ENCODE measurements around the gene RAI14.

GRCh38 chr5:34748431-34748830 lies 92.3 kb downstream of the RAI14 start:
- TF ChIP-seq, protein P1, sequence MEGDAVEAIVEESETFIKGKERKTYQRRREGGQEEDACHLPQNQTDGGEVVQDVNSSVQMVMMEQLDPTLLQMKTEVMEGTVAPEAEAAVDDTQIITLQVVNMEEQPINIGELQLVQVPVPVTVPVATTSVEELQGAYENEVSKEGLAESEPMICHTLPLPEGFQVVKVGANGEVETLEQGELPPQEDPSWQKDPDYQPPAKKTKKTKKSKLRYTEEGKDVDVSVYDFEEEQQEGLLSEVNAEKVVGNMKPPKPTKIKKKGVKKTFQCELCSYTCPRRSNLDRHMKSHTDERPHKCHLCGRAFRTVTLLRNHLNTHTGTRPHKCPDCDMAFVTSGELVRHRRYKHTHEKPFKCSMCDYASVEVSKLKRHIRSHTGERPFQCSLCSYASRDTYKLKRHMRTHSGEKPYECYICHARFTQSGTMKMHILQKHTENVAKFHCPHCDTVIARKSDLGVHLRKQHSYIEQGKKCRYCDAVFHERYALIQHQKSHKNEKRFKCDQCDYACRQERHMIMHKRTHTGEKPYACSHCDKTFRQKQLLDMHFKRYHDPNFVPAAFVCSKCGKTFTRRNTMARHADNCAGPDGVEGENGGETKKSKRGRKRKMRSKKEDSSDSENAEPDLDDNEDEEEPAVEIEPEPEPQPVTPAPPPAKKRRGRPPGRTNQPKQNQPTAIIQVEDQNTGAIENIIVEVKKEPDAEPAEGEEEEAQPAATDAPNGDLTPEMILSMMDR (IDR thresholded peaks at IDR 0.05), result no peak
- no peak for TF ChIP-seq POLR2A (IDR thresholded peaks at IDR 0.05)

Measured in body of pancreas (tissue), 4 donors.